NAMALWA (cell line): ENCODE results near the gene SYTL2.
"Not testable (repeated sequence)": the region's sequence is repeated elsewhere in the genome, so short reads cannot be mapped to it uniquely, and the experiment has no call there.

Experiments
- DNase-seq: peaks from one replicate; pipeline ENCODE4 v3.0.0-alpha.2; 2015; ENCODE audit warnings: low spot score

Gene SYTL2, protein sequence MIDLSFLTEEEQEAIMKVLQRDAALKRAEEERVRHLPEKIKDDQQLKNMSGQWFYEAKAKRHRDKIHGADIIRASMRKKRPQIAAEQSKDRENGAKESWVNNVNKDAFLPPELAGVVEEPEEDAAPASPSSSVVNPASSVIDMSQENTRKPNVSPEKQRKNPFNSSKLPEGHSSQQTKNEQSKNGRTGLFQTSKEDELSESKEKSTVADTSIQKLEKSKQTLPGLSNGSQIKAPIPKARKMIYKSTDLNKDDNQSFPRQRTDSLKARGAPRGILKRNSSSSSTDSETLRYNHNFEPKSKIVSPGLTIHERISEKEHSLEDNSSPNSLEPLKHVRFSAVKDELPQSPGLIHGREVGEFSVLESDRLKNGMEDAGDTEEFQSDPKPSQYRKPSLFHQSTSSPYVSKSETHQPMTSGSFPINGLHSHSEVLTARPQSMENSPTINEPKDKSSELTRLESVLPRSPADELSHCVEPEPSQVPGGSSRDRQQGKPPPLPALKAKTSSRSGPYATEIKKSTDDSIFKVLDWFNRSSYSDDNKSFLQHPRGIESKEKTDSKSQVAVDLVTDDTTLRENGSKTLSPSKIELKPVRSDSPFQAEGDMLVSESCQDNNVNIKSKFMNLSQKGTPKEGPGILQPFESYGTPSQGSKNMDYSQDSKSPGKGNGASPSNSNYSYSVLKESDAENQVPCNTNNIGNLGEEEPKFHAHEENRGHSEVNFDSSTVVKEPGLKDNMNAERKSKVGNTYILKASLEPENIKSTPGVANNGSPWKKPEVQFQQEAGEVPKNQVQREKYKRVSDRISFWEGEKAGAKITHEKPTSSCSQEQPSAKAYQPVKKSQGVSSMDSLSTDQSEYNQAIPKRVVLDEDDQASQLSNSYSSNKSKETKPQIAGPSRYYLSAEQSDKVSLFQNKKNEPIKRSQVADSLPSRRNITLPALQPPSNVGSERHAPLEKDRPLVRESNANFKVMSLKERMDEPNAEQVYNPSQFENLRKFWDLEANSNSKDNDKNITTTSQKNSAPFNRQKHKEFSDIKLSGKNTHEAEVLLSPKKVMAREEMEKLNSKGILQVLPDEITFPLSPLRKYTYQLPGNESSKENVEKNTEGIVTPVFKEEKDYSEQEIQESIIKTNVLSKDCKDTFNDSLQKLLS (N-terminal part only)

DNA sequence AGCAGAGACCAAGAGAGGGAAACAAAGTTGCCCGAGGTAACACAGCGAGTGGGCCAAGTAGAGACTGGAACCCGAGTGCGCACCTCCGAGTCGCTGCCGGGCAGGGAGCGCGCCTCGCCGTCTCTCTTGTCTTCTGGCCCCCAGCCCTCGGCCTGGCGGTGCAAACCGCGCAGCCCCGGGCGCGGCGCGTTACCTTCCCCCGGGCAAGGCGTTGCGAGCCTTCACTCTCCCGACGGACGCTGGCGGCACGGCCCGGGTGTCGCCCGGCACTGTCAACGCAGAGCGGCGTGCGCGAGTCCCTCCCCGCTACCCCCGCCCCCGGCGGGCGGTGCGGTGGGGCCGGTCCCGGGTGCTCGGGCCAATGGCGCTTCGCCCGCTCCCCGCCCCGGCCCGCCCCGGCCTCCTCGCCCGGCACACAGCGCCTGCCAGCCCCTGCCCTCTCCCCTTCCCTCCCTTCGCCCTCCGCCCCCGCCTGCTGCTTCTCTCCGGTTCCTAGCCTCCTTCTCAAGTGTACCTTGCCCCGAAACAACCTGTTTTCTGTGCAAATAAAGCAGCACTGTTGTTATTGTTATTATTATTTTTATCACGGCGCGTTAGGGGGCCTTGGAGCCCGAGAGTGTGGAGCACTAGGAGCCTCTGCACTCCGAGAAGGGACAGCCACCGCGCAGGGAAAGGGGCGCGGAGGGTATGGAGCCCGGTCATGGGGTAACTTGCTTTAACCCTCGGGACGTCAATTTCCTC, at the start of gene SYTL2:
Gene SYTL2, minus strand, starts transcription at position 271 of the 741 bp plus-strand sequence. CDS start 53,416 bp downstream, outside the sequence.
- DNase-seq, result peak; percentile 82

DNA sequence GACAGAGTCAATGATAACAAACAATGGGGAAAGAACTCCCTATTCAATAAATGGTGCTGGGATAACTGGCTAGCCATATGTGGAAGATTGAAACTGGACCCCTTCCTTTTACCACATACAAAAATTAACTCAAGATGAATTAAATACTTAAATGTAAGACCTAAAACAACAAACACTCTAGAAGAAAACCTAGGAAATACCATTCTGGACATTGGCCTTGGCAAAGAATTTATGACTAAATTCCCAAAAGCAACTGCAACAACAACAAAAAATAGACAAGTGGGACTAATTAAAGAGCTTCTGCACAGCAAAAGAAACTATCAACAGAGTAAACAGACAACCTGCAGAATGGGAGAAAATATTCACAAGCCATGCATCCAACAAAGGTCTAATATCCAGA, 48.6 kb upstream of the SYTL2 start:
- DNase-seq, result not testable (repeated sequence)

DNA sequence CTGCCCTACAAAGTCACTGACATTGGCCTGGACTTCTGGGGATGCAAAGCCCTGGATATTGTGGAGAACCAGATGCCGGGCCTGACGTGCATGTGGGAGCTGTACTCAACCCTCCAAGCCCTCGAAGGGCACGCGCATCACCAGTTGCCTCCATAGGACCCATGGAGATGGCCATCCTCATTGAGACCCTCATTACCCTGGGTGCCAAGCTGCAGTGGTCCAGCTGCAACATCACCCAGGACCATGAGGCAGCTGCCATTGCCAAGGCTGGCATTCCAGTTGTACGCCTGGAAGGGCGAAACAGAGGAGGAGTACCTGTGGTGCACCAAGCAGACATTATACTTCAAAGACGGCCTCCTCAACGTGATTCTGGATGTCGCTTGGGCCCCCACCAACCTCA, 46.2 kb upstream of the SYTL2 start:
- no peak for DNase-seq

GRCh38 chr11:85855341-85855656, 44.4 kb upstream of the SYTL2 start, which contains the start of gene CCDC83:
Gene CCDC83 (plus strand): TSS chr11:85855383. CDS start chr11:85865124, 9,741 bp downstream.
- DNase-seq, result no peak

DNA sequence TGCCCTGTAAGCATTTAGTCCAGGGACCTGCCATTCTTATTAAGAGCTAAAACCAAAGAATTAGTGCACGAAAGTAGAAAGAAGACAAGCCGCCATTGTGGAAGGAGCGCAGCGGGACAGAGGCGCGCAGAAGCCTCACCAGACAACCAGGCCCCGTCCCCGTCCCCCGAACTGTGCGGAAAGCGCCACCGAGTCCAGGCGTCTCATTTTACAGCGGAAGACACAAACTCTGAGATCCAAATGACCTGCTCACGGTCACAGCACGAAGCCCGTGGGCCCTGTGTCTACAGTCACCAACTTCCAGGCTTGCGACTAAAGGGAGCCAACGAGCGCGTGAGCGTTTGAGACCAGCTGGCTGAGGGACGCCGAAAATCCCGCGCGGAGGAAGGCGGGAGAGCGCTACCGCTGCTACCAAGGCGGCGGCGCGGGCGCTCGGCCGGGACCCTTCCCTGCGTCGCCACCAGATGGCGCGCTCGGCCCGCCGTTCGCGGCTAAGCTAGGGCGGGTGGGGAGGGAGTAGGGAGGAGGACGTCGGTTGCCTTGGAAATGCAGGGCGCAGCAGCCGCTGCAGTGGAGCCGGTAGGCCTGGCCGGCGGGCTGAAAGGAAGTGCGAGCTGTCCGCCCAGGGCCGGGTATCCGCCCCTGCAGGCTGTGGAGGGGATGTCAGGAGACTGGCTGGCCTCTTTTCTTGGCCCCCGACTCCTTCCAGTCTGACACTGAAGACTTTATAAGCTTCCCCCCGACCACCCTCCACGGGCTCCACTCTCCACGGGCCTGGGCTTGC, 43.8 kb upstream of the SYTL2 start:
- DNase-seq, result peak; percentile 95

GRCh38 chr11:85854212-85854556, 43.2 kb upstream of the SYTL2 start:
- DNase-seq, result no peak

DNA sequence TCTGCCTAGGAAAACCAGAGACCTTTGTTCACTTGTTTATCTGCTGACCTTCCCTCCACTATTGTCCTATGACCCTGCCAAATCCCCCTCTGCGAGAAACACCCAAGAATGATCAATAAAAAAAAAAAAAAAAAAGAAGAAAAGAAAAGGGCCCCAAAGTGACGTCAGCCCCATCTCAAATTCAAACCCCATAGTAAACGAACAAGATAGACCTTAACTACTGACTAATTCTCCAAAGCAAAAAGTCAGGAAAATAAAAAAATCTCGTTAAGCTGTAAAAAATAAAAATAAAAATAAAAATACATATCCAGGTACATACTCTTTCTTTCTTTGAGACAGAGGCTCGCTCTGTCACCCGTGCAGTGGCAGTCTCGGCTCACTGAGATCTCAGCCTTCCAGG, 42.6 kb upstream of the SYTL2 start:
- DNase-seq, result not testable (repeated sequence)

- not testable (repeated sequence) for DNase-seq
Measured at GRCh38 chr11:85852754-85853153, 41.8 kb upstream of the SYTL2 start.

DNA sequence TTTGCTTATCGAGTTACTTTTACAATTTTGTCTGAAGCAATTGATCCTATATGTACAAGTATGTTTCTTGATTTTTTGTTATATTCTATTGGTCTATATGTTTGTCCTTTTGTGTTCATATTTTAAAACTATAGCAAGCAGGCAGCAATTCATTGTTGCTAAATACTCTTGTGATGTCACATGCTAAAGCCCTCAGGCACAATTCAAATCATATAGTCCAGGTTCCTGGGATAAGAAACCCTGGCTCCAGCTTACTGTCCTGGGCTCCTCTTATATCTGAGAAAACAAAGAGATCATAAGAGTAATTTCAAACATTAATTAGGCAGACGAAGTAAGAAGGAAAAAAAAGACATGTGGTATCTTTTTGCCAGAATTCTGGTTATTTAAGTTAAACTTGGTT, 37.6 kb upstream of the SYTL2 start:
- no peak for DNase-seq

GRCh38 chr11:85848006-85848405, 37.1 kb upstream of the SYTL2 start:
- no peak for DNase-seq

DNA sequence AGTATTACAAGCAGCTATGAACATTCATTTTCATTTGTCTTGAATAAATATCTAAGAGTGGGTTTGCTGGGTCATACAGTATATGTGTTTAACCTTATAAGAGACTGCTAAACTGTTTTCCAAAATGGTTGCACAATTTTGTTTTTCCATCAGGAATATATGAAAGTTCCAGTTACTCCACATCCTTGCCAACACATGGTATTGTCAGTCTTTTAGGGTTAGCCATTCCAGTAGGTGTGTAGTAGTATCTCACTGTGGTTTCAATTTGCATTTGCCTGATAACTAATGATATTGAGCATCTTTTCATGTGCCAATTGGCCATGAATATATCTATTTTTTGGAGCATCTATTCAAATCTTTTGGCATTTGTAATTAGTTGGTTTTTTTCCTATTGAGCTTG, 36.5 kb upstream of the SYTL2 start:
- DNase-seq, result no peak

DNA sequence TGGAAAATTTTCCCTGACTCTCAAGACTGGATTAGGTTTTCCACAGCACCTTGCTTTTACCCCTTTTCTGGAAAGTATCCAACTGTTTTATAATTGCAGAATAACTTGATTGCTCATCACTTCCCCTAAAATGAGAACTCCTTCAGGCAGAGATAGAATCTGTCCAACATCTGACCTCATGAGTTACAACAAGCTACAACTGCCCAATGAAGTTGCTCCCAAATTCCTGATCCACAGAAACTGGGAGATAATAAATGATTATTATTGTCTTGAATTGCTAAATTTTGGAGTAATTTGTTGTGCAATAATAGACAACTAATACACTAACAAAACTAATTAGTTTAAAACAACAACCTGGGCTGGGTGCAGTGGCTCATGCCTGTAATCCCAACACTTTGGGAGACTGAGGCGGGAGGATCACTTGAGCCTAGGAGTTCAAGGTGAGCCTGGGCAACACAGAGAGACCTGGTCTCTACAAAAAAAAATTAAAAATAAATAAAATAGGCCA, 34.2 kb upstream of the SYTL2 start:
- DNase-seq, result no peak

- DNase-seq, result no peak
Measured at GRCh38 chr11:85844439-85845123, 33.6 kb upstream of the SYTL2 start.

- DNase-seq, result peak; percentile 11
Measured at GRCh38 chr11:85843929-85844328, 33.0 kb upstream of the SYTL2 start.

DNA sequence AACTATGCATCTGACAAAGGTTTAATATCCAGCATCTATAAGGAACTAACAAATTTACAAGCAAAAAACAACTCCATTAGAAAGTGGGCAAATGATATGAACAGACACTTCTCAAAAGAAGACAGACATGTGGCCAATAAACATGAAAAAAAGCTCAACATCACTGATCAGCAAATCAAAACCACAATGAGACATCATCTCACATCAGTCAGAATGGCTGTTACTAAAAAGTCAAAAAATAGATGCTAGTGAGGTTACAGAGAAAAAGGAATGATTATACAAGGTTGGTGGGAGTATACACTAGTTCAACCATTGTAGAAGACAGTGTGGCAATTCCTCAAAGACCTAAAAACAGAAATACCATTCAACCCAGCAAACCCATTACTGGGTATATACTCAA, 30.0 kb upstream of the SYTL2 start:
- DNase-seq, result not testable (repeated sequence)

GRCh38 chr11:85835729-85836128, 24.8 kb upstream of the SYTL2 start:
- DNase-seq, result no peak

GRCh38 chr11:85835263-85835662, 24.3 kb upstream of the SYTL2 start:
- no peak for DNase-seq

GRCh38 chr11:85831050-85831449, 20.1 kb upstream of the SYTL2 start:
- no peak for DNase-seq

DNA sequence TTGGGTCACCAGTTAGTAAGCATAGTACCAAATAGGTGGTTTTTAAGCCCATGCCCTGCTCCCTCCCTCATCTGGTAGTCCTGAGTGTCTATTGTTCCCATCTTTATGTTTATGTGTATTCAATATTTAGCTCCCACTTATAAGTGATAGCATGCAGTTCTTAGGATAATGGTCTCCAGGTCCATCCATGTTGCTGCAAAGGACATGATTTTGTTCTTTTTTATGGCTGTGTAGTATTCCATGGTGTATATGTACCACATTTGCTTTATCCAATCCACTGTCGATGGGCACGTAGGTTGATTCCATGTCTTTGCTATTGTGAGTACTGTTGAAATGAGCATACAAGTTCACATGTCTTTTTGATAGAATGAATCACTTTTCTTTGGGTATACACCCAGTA, 18.2 kb upstream of the SYTL2 start:
- DNase-seq, result no peak

GRCh38 chr11:85828640-85828978, 17.7 kb upstream of the SYTL2 start:
- no peak for DNase-seq
